ENCODE measurements around the gene DNAJA3. TPM values are rescaled to one million over a fixed set of nuclear protein-coding genes. Genes with fewer than 3 reads are reported as not detected.

The DNAJA3 gene
- total and polyA plus RNA-seq, 9 of the 15 experiments (the other 6 are each of a cell fraction or from before 2014, with no cell fraction given): 8.1 to 105 (median 79.0) TPM

- H3K4me3 ChIP-seq: no peak overlapping the region
- DNase-seq (ENCODE audit: extremely low read depth in 1 of 4, low spot score in 3 of 4): peak in 1 of 4 experiments; percentile 20
- H3K9me1 ChIP-seq (ENCODE audit: control insufficient read depth, insufficient read depth, low read length): peaks cover 3% of the 10 kb centered on the region
- H3K4me1 ChIP-seq (replicated peaks in 1 of 2; ENCODE audit: control insufficient read depth in 2 of 2, insufficient read depth in 2 of 2, low read length in 2 of 2): peaks cover 0 to 34% of the 10 kb centered on the region in 2 experiments; a peak in 2 of 5 replicates
- no peak overlapping the region for H2AFZ ChIP-seq (ENCODE audit: low read depth, low read length)
- FAIRE-seq: no peak
- no peak for ATAC-seq
- peaks cover 72% of the 10 kb centered on the region; the same call in 1 of the 3 replicates for H3K36me3 ChIP-seq (ENCODE audit: control insufficient read depth, insufficient read depth, low read length)
- no peaks in the 10 kb centered on the region for H3K27me3 ChIP-seq (ENCODE audit: control insufficient read depth in 2 of 2, insufficient read depth in 2 of 2, low read length in 2 of 2)
- CTCF ChIA-PET (ENCODE audit: low intra/inter-chr PET ratio): no interaction called here
- H3K9me3 ChIP-seq (replicated peaks; ENCODE audit: control insufficient read depth, insufficient read depth, low read depth, low read length): no peaks in the 10 kb centered on the region
- TF ChIP-seq ZEB2 (IDR thresholded peaks at IDR 0.05) (no peak), ZBTB43 (CRISPR knock-in tag; IDR thresholded peaks at IDR 0.05) (no peak), THAP7 (CRISPR knock-in tag; IDR thresholded peaks at IDR 0.05) (no peak), TGIF2 (CRISPR knock-in tag; IDR thresholded peaks at IDR 0.05) (no peak), SP1 (CRISPR knock-in tag; IDR thresholded peaks at IDR 0.05) (no peak), HCFC1 (IDR thresholded peaks at IDR 0.05; ENCODE audit: low read depth, low read length) (no peak), CTCFL (IDR thresholded peaks at IDR 0.05; ENCODE audit: borderline replicate concordance, insufficient read depth, low read depth, low read length, poor library complexity, severe bottlenecking) (no peak), CBX8 (IDR thresholded peaks at IDR 0.05; ENCODE audit: borderline replicate concordance, extremely low read depth, low read depth, low read length, poor library complexity, severe bottlenecking) (no peak), TARDBP (IDR thresholded peaks at IDR 0.05) (no peak), SREBF2 (CRISPR knock-in tag; IDR thresholded peaks at IDR 0.05) (no peak), ZBTB5 (IDR thresholded peaks at IDR 0.05) (no peak), TCF15 (CRISPR knock-in tag; IDR thresholded peaks at IDR 0.05) (no peak), ZNF551 (CRISPR knock-in tag; IDR thresholded peaks at IDR 0.05) (no peak)
- POLR2A ChIA-PET: no interaction called here
- no peaks in the 10 kb centered on the region for H4K20me1 ChIP-seq (replicated peaks; ENCODE audit: control insufficient read depth, insufficient read depth, low read length)
- H3K79me2 ChIP-seq (ENCODE audit: control insufficient read depth, insufficient read depth, low read length): no peaks in the 10 kb centered on the region
- H3K27ac ChIP-seq (ENCODE audit: extremely low read depth, low read depth, low read length): no peak overlapping the region
- intact Hi-C loops (cut with micrococcal nuclease): no loop called here
- 84% methylated on average over 9 of the region's 20 CpGs for WGBS (ENCODE audit: insufficient coverage, low coverage, missing lambda C conversion rate)
- BruUV-seq (replicated peaks): no TSS peak
- no peak overlapping the region; a peak in 1 of 4 replicates for H3K9ac ChIP-seq (ENCODE audit: insufficient read depth in 1 of 2, low read depth in 2 of 2, low read length in 2 of 2)
- in situ Hi-C loops (cut with MboI): no loop called here
- no peak overlapping the region for H3K4me2 ChIP-seq (ENCODE audit: insufficient read depth, low read length)
These were observed 40.4 kb upstream of the DNAJA3 start for GRCh38 chr16:4385066-4385788.
